ENCODE measurements around the gene PRG2. TPM values are rescaled to one million over a fixed set of nuclear protein-coding genes. Genes with fewer than 3 reads are reported as not detected.

PRG2 gene
- total RNA-seq, 1 experiment from 2014 or later, result 0.57 TPM

DNA sequence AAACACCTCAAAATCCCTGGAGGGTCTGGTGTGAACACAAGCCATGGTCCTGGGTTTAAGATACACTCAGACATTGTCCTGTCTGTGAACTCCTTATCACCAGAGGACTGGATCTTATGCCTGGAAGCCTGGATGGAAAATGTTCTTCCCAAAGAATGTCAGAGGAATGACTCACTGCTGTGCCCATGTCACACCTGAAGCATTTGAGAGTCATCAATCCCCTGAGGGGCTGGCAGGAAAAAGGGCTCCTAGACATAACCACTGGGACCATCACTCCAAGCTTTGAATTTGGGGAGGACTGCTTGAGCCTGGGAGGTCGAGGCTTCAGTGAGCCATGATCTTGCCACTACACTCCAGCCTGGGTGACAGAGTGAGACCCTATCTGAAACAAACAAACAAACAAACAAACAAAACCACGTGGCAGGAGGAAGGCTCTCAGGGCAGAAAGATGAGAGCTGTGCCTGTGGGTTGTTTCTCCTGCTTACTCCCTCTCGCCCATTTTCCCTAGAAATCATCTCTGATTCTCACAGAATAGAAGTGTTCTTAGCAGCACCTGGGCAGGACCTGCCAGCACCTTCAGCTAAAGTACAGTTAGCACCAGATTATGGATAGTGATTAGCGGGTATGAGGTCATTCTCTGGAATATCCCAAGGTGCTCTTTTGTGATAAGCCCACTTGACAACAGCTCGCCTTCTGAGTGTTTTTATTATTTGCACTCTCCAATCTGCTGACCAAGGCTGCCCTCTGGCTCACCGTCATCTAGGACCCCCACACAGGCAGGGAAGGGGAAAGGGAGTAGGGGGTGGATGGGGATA lies 11.9 kb upstream of the PRG2 start:
- peaks cover 8% of the 10 kb centered on the region for H3K36me3 Mint-ChIP-seq
- H3K27me3 Mint-ChIP-seq (ENCODE audit: low read depth), result peaks cover 7% of the 10 kb centered on the region; the same call in 1 of the 2 replicates
- ATAC-seq (no peak), DNase-seq (ENCODE audit: low spot score) (no peak)
- H3K4me3 Mint-ChIP-seq, result no peak overlapping the region
- no peaks in the 10 kb centered on the region for H3K4me1 Mint-ChIP-seq
- TF ChIP-seq, protein P1, sequence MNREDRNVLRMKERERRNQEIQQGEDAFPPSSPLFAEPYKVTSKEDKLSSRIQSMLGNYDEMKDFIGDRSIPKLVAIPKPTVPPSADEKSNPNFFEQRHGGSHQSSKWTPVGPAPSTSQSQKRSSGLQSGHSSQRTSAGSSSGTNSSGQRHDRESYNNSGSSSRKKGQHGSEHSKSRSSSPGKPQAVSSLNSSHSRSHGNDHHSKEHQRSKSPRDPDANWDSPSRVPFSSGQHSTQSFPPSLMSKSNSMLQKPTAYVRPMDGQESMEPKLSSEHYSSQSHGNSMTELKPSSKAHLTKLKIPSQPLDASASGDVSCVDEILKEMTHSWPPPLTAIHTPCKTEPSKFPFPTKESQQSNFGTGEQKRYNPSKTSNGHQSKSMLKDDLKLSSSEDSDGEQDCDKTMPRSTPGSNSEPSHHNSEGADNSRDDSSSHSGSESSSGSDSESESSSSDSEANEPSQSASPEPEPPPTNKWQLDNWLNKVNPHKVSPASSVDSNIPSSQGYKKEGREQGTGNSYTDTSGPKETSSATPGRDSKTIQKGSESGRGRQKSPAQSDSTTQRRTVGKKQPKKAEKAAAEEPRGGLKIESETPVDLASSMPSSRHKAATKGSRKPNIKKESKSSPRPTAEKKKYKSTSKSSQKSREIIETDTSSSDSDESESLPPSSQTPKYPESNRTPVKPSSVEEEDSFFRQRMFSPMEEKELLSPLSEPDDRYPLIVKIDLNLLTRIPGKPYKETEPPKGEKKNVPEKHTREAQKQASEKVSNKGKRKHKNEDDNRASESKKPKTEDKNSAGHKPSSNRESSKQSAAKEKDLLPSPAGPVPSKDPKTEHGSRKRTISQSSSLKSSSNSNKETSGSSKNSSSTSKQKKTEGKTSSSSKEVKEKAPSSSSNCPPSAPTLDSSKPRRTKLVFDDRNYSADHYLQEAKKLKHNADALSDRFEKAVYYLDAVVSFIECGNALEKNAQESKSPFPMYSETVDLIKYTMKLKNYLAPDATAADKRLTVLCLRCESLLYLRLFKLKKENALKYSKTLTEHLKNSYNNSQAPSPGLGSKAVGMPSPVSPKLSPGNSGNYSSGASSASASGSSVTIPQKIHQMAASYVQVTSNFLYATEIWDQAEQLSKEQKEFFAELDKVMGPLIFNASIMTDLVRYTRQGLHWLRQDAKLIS (CRISPR knock-in tag; IDR thresholded peaks at IDR 0.05; ENCODE audit: borderline replicate concordance), result no peak
- TF ChIP-seq, protein P2, sequence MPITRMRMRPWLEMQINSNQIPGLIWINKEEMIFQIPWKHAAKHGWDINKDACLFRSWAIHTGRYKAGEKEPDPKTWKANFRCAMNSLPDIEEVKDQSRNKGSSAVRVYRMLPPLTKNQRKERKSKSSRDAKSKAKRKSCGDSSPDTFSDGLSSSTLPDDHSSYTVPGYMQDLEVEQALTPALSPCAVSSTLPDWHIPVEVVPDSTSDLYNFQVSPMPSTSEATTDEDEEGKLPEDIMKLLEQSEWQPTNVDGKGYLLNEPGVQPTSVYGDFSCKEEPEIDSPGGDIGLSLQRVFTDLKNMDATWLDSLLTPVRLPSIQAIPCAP (CRISPR knock-in tag; IDR thresholded peaks at IDR 0.05), result no peak
- TF ChIP-seq, protein P3, sequence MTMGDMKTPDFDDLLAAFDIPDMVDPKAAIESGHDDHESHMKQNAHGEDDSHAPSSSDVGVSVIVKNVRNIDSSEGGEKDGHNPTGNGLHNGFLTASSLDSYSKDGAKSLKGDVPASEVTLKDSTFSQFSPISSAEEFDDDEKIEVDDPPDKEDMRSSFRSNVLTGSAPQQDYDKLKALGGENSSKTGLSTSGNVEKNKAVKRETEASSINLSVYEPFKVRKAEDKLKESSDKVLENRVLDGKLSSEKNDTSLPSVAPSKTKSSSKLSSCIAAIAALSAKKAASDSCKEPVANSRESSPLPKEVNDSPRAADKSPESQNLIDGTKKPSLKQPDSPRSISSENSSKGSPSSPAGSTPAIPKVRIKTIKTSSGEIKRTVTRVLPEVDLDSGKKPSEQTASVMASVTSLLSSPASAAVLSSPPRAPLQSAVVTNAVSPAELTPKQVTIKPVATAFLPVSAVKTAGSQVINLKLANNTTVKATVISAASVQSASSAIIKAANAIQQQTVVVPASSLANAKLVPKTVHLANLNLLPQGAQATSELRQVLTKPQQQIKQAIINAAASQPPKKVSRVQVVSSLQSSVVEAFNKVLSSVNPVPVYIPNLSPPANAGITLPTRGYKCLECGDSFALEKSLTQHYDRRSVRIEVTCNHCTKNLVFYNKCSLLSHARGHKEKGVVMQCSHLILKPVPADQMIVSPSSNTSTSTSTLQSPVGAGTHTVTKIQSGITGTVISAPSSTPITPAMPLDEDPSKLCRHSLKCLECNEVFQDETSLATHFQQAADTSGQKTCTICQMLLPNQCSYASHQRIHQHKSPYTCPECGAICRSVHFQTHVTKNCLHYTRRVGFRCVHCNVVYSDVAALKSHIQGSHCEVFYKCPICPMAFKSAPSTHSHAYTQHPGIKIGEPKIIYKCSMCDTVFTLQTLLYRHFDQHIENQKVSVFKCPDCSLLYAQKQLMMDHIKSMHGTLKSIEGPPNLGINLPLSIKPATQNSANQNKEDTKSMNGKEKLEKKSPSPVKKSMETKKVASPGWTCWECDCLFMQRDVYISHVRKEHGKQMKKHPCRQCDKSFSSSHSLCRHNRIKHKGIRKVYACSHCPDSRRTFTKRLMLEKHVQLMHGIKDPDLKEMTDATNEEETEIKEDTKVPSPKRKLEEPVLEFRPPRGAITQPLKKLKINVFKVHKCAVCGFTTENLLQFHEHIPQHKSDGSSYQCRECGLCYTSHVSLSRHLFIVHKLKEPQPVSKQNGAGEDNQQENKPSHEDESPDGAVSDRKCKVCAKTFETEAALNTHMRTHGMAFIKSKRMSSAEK (CRISPR knock-in tag; IDR thresholded peaks at IDR 0.05; ENCODE audit: borderline replicate concordance), result no peak
- no peak for TF ChIP-seq TEAD1 (CRISPR knock-in tag; IDR thresholded peaks at IDR 0.05)
- ChIA-PET CTCF (interaction anchor here (2.1 to 2.4 kb wide), 2 partner anchors 24 to 28 kb away, joined by 4 to 7 read pairs; no protein-coding TSS in a partner anchor), POLR2A (no interaction called here)
- H3K27ac Mint-ChIP-seq, result no peak overlapping the region
- H3K9me3 Mint-ChIP-seq, result no peaks in the 10 kb centered on the region

DNA sequence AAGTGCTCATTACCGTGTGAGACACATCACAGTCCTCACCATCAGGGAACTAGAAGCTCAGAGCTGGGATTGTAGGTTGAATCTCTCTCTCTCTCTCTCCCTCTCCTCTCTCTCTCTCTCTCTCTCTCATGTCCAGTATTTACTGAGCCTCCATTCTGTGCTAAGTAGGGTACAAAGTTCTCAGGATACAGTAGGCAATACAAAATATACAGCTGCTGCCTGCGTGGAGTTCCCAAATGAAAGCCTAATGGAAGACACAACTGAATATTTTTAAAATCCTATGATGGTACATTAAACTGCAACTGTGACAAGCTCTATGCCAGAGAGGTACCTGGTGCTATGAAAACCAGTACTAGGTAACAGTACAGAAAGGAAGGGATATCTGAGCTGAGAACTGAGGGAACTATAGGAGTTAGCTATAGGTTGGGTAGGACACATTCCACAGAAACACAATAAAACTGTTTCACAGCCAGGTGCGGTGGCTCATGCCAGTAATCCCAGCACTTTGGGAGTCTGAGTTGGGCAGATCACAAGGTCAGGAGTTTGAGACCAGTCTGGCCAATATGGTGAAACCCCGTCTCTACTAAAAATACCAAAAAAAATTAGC lies 9.6 kb upstream of the PRG2 start:
- no peak for ATAC-seq
- no peaks in the 10 kb centered on the region for H3K9me3 Mint-ChIP-seq
- no peaks in the 10 kb centered on the region for H3K36me3 Mint-ChIP-seq
- no peak for DNase-seq (ENCODE audit: low spot score)
- H3K4me3 Mint-ChIP-seq, result no peak overlapping the region
- POLR2A ChIA-PET, result interaction anchor here (0.9 kb wide), 1 partner anchor 58 kb away, joined by 4 read pairs; no protein-coding TSS in a partner anchor
- H3K4me1 Mint-ChIP-seq, result no peaks in the 10 kb centered on the region
- H3K27me3 Mint-ChIP-seq (ENCODE audit: low read depth), result peaks cover 9% of the 10 kb centered on the region; the same call in 1 of the 2 replicates
- CTCF ChIA-PET, result interaction anchor here (0.6 to 2.4 kb wide), 4 partner anchors 31 to 471 kb away, joined by 3 to 7 read pairs (median 3); no protein-coding TSS in a partner anchor
- no peak overlapping the region for H3K27ac Mint-ChIP-seq
- TF ChIP-seq NFE2L1 (CRISPR knock-in tag; IDR thresholded peaks at IDR 0.05), result no peak
- TF ChIP-seq, protein P4, sequence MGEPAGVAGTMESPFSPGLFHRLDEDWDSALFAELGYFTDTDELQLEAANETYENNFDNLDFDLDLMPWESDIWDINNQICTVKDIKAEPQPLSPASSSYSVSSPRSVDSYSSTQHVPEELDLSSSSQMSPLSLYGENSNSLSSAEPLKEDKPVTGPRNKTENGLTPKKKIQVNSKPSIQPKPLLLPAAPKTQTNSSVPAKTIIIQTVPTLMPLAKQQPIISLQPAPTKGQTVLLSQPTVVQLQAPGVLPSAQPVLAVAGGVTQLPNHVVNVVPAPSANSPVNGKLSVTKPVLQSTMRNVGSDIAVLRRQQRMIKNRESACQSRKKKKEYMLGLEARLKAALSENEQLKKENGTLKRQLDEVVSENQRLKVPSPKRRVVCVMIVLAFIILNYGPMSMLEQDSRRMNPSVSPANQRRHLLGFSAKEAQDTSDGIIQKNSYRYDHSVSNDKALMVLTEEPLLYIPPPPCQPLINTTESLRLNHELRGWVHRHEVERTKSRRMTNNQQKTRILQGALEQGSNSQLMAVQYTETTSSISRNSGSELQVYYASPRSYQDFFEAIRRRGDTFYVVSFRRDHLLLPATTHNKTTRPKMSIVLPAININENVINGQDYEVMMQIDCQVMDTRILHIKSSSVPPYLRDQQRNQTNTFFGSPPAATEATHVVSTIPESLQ (CRISPR knock-in tag; IDR thresholded peaks at IDR 0.05), result no peak
- no peak for TF ChIP-seq IRF2 (CRISPR knock-in tag; IDR thresholded peaks at IDR 0.05; ENCODE audit: borderline replicate concordance, low read depth)
- TF ChIP-seq ZNF671 (CRISPR knock-in tag; IDR thresholded peaks at IDR 0.05), result no peak
- TF ChIP-seq FOXJ3 (CRISPR knock-in tag; IDR thresholded peaks at IDR 0.05; ENCODE audit: borderline replicate concordance), result no peak
- TF ChIP-seq, protein P5, sequence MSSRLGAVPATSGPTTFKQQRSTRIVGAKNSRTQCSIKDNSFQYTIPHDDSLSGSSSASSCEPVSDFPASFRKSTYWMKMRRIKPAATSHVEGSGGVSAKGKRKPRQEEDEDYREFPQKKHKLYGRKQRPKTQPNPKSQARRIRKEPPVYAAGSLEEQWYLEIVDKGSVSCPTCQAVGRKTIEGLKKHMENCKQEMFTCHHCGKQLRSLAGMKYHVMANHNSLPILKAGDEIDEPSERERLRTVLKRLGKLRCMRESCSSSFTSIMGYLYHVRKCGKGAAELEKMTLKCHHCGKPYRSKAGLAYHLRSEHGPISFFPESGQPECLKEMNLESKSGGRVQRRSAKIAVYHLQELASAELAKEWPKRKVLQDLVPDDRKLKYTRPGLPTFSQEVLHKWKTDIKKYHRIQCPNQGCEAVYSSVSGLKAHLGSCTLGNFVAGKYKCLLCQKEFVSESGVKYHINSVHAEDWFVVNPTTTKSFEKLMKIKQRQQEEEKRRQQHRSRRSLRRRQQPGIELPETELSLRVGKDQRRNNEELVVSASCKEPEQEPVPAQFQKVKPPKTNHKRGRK (CRISPR knock-in tag; IDR thresholded peaks at IDR 0.05; ENCODE audit: borderline replicate concordance), result no peak
- TF ChIP-seq, protein P6, sequence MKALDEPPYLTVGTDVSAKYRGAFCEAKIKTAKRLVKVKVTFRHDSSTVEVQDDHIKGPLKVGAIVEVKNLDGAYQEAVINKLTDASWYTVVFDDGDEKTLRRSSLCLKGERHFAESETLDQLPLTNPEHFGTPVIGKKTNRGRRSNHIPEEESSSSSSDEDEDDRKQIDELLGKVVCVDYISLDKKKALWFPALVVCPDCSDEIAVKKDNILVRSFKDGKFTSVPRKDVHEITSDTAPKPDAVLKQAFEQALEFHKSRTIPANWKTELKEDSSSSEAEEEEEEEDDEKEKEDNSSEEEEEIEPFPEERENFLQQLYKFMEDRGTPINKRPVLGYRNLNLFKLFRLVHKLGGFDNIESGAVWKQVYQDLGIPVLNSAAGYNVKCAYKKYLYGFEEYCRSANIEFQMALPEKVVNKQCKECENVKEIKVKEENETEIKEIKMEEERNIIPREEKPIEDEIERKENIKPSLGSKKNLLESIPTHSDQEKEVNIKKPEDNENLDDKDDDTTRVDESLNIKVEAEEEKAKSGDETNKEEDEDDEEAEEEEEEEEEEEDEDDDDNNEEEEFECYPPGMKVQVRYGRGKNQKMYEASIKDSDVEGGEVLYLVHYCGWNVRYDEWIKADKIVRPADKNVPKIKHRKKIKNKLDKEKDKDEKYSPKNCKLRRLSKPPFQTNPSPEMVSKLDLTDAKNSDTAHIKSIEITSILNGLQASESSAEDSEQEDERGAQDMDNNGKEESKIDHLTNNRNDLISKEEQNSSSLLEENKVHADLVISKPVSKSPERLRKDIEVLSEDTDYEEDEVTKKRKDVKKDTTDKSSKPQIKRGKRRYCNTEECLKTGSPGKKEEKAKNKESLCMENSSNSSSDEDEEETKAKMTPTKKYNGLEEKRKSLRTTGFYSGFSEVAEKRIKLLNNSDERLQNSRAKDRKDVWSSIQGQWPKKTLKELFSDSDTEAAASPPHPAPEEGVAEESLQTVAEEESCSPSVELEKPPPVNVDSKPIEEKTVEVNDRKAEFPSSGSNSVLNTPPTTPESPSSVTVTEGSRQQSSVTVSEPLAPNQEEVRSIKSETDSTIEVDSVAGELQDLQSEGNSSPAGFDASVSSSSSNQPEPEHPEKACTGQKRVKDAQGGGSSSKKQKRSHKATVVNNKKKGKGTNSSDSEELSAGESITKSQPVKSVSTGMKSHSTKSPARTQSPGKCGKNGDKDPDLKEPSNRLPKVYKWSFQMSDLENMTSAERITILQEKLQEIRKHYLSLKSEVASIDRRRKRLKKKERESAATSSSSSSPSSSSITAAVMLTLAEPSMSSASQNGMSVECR (CRISPR knock-in tag; IDR thresholded peaks at IDR 0.05; ENCODE audit: borderline replicate concordance), result no peak

All from WTC11 (cell line).